Bronchial epithelial cell (primary cell): ENCODE data around the gene CST6. TPM values are rescaled to one million over a fixed set of nuclear protein-coding genes. Genes with fewer than 3 reads are reported as not detected.

Source experiments
- DNase-seq: peaks from one replicate; pipeline ENCODE4 v3.0.0-alpha.2; 2010; ENCODE audit warnings: low read depth
- FAIRE-seq: peaks from 2 replicates; lab custom pipeline; 2011; peaks lifted over from hg19 to GRCh38; lab: Jason Lieb, UNC
- H3K27me3 ChIP-seq: 2 replicates; pipeline ENCODE4 v1.5.1; 2011; ENCODE audit warnings: low read length; ENCODE audit not compliant: control insufficient read depth, insufficient read depth
- H3K36me3 ChIP-seq: 2 replicates; pipeline ENCODE4 v1.5.1; 2011; ENCODE audit warnings: low read length; ENCODE audit not compliant: control insufficient read depth, insufficient read depth
- H3K4me3 ChIP-seq: 2 replicates; pipeline ENCODE4 v1.5.1; 2011; ENCODE audit warnings: mild to moderate bottlenecking, low read depth, low read length, control low read depth
- CTCF ChIP-seq: IDR thresholded peaks from 2 replicates; pipeline ENCODE4 v1.5.1; 2011; ENCODE audit warnings: mild to moderate bottlenecking, moderate library complexity, low read length, control low read depth, inconsistent platforms; ENCODE audit not compliant: insufficient read depth, severe bottlenecking
- total RNA-seq: library from RNA; depleted of rRNA; stranded (reverse); fragments of >200 nt; gene quantifications from 2 replicates; pipeline ENCODE4 v1.2.1, GENCODE V29; 2014

CST6 gene
- total RNA-seq, 1 donor from 2014 or later: 3.9 TPM

DNA sequence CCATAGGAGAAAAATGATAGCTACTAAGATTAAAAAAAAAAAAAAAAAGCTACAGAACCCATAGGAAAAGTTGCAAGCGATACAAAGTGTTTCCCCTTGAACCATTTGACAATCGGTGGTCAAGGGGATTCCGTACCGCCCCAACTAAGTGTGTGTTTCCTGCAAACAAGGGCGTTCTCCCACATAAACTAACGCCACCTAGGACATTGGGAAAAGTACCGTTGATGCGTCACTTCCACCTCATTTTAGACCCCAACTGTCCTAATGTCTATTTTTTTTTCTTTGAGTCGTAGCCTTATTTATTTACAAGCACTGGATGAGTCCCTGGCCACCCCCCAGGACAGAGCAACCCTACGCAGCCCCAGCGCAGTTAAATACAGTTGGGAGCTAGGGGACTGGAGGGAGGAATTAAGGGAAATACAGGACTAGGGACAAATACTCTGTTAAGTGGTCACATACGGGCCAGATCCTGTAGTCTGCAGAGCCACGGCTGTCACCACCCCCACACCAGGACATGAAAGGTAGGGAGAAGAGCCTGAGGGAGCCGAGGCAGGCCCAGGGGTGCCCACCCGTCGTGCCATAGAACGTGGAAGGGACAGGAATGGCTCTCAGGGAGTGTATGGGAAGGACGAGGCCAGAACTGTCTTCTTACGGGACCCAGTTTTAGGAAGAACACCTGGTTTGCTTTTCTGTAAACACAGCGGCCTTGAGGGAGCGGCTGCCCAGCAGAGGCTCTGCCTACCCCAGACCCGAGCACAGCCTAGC lies 28.8 kb upstream of the CST6 start:
- no peaks in the 10 kb centered on the region for H3K27me3 ChIP-seq
- no peak for DNase-seq
- no peak for TF ChIP-seq CTCF

DNA sequence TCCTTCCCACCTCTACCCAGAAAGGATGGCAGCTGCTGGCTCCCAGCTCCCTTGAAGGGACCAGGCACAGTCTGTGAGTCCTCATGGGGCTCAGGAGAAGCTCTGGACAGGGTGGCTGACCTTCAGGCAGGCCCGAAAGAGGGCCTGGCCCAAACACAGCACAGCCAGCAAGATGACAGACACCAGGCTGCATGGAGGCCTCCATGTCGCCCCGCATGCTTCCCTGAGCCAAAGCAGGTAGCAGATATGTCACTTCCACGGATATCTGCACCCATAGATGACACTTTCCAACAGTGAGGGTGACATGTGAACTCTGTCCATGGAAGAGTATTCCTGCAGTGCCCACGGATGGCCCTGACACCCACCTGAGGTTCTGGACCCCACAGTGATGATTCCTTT lies 28.2 kb upstream of the CST6 start:
- FAIRE-seq (peak; percentile 83), DNase-seq (no peak)
- H3K36me3 ChIP-seq: peaks cover 2% of the 10 kb centered on the region
- no peaks in the 10 kb centered on the region for H3K27me3 ChIP-seq
- no peak overlapping the region for H3K4me3 ChIP-seq
- TF ChIP-seq CTCF: no peak

More for the DNA sequence above, 28.8 kb upstream of the CST6 start:
- Histone ChIP-seq H3K4me3 (no peak overlapping the region), H3K36me3 (peaks cover 3% of the 10 kb centered on the region)
- FAIRE-seq: no peak

DNA sequence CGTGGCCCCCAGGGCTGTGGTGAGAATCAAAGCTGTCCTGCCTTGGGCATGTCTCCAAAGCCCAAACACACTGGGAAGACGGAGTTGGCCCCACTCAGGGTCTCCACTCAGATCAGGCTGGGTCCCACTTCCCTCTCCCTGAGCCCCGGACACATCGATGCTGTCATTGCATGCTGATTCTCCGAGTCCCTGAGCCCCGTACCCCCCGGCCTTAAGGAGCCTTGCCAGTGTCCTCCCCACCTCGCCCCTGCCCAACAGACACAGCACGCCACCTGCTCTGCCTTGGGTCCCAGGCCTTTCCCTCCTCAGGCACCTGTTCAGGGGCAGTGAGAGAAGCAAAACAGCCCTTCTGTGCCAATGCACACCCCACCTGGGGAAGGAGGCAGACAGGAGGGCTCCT lies 24.5 kb upstream of the CST6 start:
- TF ChIP-seq CTCF: no peak
- H3K4me3 ChIP-seq: no peak overlapping the region
- FAIRE-seq (no peak), DNase-seq (no peak)
- peaks cover 3% of the 10 kb centered on the region for H3K36me3 ChIP-seq
- no peaks in the 10 kb centered on the region for H3K27me3 ChIP-seq

GRCh38 chr11:65988791-65989592 lies 22.8 kb upstream of the CST6 start:
- peaks cover 1% of the 10 kb centered on the region for H3K36me3 ChIP-seq
- peak; percentile 99 for FAIRE-seq
- peak; percentile 86 for TF ChIP-seq CTCF
- peak; percentile 90 for DNase-seq
- H3K27me3 ChIP-seq: no peaks in the 10 kb centered on the region
- no peak overlapping the region for H3K4me3 ChIP-seq

DNA sequence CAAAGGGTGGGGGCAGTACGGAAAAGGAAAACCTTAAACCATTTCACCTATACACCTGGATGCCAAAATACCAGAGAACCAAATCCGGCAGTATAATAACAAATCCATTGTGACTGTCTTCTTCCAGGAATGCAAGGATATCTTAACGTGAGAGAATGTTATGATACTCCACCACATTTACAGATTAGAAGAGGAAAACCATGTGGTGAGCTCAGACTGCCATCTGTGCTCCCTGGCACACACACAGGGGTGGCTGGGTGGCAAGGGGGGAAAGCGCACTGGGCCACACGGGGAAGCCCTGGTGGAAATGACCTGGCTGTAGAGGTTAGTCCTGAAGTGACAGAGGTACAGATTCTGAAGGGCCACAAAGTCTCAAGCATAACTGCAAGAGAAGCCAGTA lies 19.8 kb upstream of the CST6 start:
- H3K27me3 ChIP-seq: no peaks in the 10 kb centered on the region
- TF ChIP-seq CTCF: no peak
- DNase-seq (no peak), FAIRE-seq (no peak)
- H3K4me3 ChIP-seq: no peak overlapping the region
- H3K36me3 ChIP-seq: peaks cover 2% of the 10 kb centered on the region
